Keratinocyte (primary cell): Measurements from ENCODE around the gene FBLN1. TPM values are rescaled to one million over a fixed set of nuclear protein-coding genes. Genes with fewer than 3 reads are reported as not detected.

Experiments
- DNase-seq: peaks from one replicate; pipeline ENCODE4 v3.0.0-alpha.2; 2011; ENCODE audit warnings: low read depth, missing footprints, low spot score
- FAIRE-seq: peaks from 2 replicates; lab custom pipeline; 2011; peaks lifted over from hg19 to GRCh38; lab: Jason Lieb, UNC
- H2AFZ ChIP-seq: 2 replicates; pipeline ENCODE4 v1.6.0; 2012; ENCODE audit warnings: low read length, control low read depth, inconsistent platforms; ENCODE audit not compliant: control insufficient read depth
- H3K27ac ChIP-seq: 2 replicates; pipeline ENCODE4 v1.5.1; 2011; ENCODE audit warnings: low read length; ENCODE audit not compliant: control insufficient read depth, insufficient read depth
- H3K27me3 ChIP-seq: 3 replicates; pipeline ENCODE4 v1.6.0; 2011; ENCODE audit warnings: low read length; ENCODE audit not compliant: control insufficient read depth, insufficient read depth; ENCODE audit errors: extremely low read depth
- H3K36me3 ChIP-seq, 2 experiments: 2 replicates in 1 of 2; 3 replicates in 1 of 2; pipeline ENCODE4 v1.5.1; 2011; ENCODE audit warnings: low read length in 2 of 2, mild to moderate bottlenecking in 1 of 2; ENCODE audit not compliant: control insufficient read depth in 2 of 2, insufficient read depth in 2 of 2; ENCODE audit errors: extremely low read depth in 1 of 2
- H3K4me1 ChIP-seq: 3 replicates; pipeline ENCODE4 v1.5.1; 2011; ENCODE audit warnings: low read length; ENCODE audit not compliant: control insufficient read depth, insufficient read depth; ENCODE audit errors: extremely low read depth
- H3K4me2 ChIP-seq: 3 replicates; pipeline ENCODE4 v1.6.0; 2011; ENCODE audit warnings: low read depth, low read length; ENCODE audit not compliant: control insufficient read depth, insufficient read depth; ENCODE audit errors: extremely low read depth
- H3K4me3 ChIP-seq, 3 experiments: fragments of 200-600 bp in 1 of 3; sonication (generic) in 1 of 3; 2 replicates in 2 of 3; 3 replicates in 1 of 3; pipeline ENCODE4 v1.5.1; 2011 to 2016; ENCODE audit warnings: low read length in 3 of 3, mild to moderate bottlenecking in 3 of 3, control low read depth in 2 of 3, inconsistent platforms in 1 of 3, low read depth in 1 of 3, mixed read lengths in 1 of 3, mixed run types in 1 of 3, moderate library complexity in 1 of 3; ENCODE audit not compliant: control insufficient read depth in 2 of 3, insufficient read depth in 2 of 3; ENCODE audit errors: extremely low read depth in 1 of 3
- H3K79me2 ChIP-seq: 2 replicates; pipeline ENCODE4 v1.6.0; 2012; ENCODE audit warnings: low read length; ENCODE audit not compliant: control insufficient read depth, insufficient read depth
- H3K9ac ChIP-seq: 3 replicates; pipeline ENCODE4 v1.6.0; 2011; ENCODE audit warnings: low read length; ENCODE audit not compliant: control insufficient read depth, insufficient read depth; ENCODE audit errors: extremely low read depth
- H3K9me1 ChIP-seq: 3 replicates; pipeline ENCODE4 v1.6.0; 2011; ENCODE audit warnings: low read length; ENCODE audit not compliant: control insufficient read depth, insufficient read depth; ENCODE audit errors: extremely low read depth
- H3K9me3 ChIP-seq: 2 replicates; pipeline ENCODE4 v1.5.1; 2012; ENCODE audit warnings: low read depth, low read length; ENCODE audit not compliant: control insufficient read depth
- H4K20me1 ChIP-seq: 3 replicates; pipeline ENCODE4 v1.6.0; 2011; ENCODE audit warnings: low read length; ENCODE audit not compliant: control insufficient read depth, insufficient read depth; ENCODE audit errors: extremely low read depth
- CTCF ChIP-seq, 3 experiments: IDR thresholded peaks in 1 of 3; conservative IDR thresholded peaks in 1 of 3; optimal IDR thresholded peaks in 1 of 3; 2 replicates in 2 of 3; 3 replicates in 1 of 3; pipeline versions ENCODE3 to v1.5.1; 2011; ENCODE audit warnings: low read length in 3 of 3, mild to moderate bottlenecking in 3 of 3, moderate library complexity in 2 of 3, control low read depth in 1 of 3, inconsistent platforms in 1 of 3; ENCODE audit not compliant: insufficient read depth in 2 of 3; ENCODE audit errors: extremely low read depth in 1 of 3
- EZH2 ChIP-seq: IDR thresholded peaks from one replicate; pipeline ENCODE4 v1.6.1; 2012; ENCODE audit warnings: inconsistent platforms, mild to moderate bottlenecking, low read length, moderate library complexity
- dilution Hi-C: fragments of 300-500 bp; cut with MboI; formaldehyde crosslinking; loops from one replicate; pipeline ENCODE4 v1.7.0; 2020; ENCODE audit warnings: low sequenced_read_pairs; ENCODE audit not compliant: extremely low pct_ligation_motif_present
- polyA plus RNA-seq, 5 experiments: library from polyadenylated mRNA; depleted of rRNA in 3 of 5; stranded (reverse) in 3 of 5; stranded (forward) in 1 of 5; unstranded in 1 of 5; fragments of >200 nt; gene quantifications; 1 replicate in 1 of 5; 2 replicates in 3 of 5; 3 replicates in 1 of 5; pipeline versions ENCODE4 v1.2.1 to v1.2.3, GENCODE V29; 2011 to 2012; ENCODE audit warnings: missing spikeins in 2 of 5, low read depth in 1 of 5, low replicate concordance in 1 of 5

FBLN1 gene
- polyA plus RNA-seq, 1 donor (not counting 4 experiments of a cell fraction or from before 2014, with no cell fraction given), result 13.7 TPM

- Histone ChIP-seq H3K4me3 (no peak overlapping the region), H3K27me3 (no peaks in the 10 kb centered on the region), H2AFZ (no peak overlapping the region), H3K9me1 (no peaks in the 10 kb centered on the region), H3K79me2 (no peaks in the 10 kb centered on the region), H4K20me1 (no peaks in the 10 kb centered on the region), H3K27ac (no peak overlapping the region), H3K4me1 (peaks cover 12% of the 10 kb centered on the region), H3K9me3 (no peaks in the 10 kb centered on the region), H3K36me3 (peaks cover 0 to 4% of the 10 kb centered on the region in 2 experiments), H3K9ac (no peak overlapping the region), H3K4me2 (no peak overlapping the region)
- DNase-seq (no peak), FAIRE-seq (no peak)
- dilution Hi-C loops, result no loop called here
- TF ChIP-seq CTCF (optimal IDR thresholded peaks at IDR 0.05 in 1 of 3, IDR thresholded peaks at IDR 0.05 in 1 of 3, conservative IDR thresholded peaks at IDR 0.05 in 1 of 3; ENCODE audit: extremely low read depth in 1 of 3, insufficient read depth in 2 of 3, low read length in 3 of 3), result no peak
- TF ChIP-seq EZH2, result no peak
These were observed 42.0 kb downstream of the FBLN1 start for GRCh38 chr22:45544588-45545170.

GRCh38 chr22:45546333-45547015, 43.8 kb downstream of the FBLN1 start:
- Histone ChIP-seq H3K4me2 (no peak overlapping the region), H3K4me3 (no peak overlapping the region), H4K20me1 (no peaks in the 10 kb centered on the region), H3K4me1 (peaks cover 24% of the 10 kb centered on the region), H3K36me3 (peaks cover 0 to 4% of the 10 kb centered on the region in 2 experiments), H3K27me3 (no peaks in the 10 kb centered on the region), H3K79me2 (no peaks in the 10 kb centered on the region), H3K9ac (no peak overlapping the region), H3K27ac (no peak overlapping the region), H2AFZ (no peak overlapping the region), H3K9me3 (no peaks in the 10 kb centered on the region), H3K9me1 (no peaks in the 10 kb centered on the region)
- no peak for DNase-seq
- FAIRE-seq, result no peak
- dilution Hi-C loops, result no loop called here
- TF ChIP-seq EZH2, result no peak
- TF ChIP-seq CTCF (optimal IDR thresholded peaks at IDR 0.05 in 1 of 3, IDR thresholded peaks at IDR 0.05 in 1 of 3, conservative IDR thresholded peaks at IDR 0.05 in 1 of 3; ENCODE audit: extremely low read depth in 1 of 3, insufficient read depth in 2 of 3, low read length in 3 of 3), result no peak
